ENCODE data around the gene FZD2. TPM values are rescaled to one million over a fixed set of nuclear protein-coding genes. Genes with fewer than 3 reads are reported as not detected.
A peak's percentile ranks its signal among the peaks of the same experiment; 100 is the strongest.

FZD2 gene
- total and polyA plus RNA-seq, 3 experiments from 2014 or later: 0.11 TPM; not detected in 2

DNA sequence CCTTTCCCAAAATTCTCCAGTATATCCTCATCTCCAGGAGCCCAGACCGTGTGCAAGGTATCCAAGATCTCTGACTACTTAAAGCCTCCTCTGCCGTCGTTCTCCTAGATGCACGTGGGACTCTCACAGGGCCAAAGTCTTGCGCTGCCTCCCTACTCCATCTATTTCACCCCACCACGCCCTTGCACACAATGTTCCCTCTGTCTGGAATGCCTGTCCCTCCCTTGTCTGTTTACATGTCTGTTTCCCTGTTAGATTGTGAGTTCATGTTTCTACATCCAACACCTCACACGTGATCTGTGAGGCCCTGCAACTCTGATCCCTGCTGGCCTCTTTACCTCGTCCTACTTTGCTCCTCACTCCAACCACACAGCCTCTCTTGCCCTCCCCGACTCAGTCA lies 4.9 kb upstream of the FZD2 start:
- Mint-ChIP-seq H3K4me1 (peaks cover 12 to 17% (median 17%) of the 10 kb centered on the region in 3 donors), H3K36me3 (peaks cover 0 to 5% (median 0%) of the 10 kb centered on the region in 3 donors), H3K4me3 (peak overlapping the region in 2 of 7 donors; percentile 19 to 28), H3K27me3 (peaks cover 34 to 57% of the 10 kb centered on the region in 2 donors), H3K9me3 (no peaks in the 10 kb centered on the region), H3K27ac (no peak overlapping the region)
- Histone ChIP-seq H3K9me3 (ENCODE audit: low read length) (no peaks in the 10 kb centered on the region), H3K4me1 (ENCODE audit: insufficient read depth, low read length) (peaks cover 7% of the 10 kb centered on the region), H3K27ac (ENCODE audit: low read depth, low read length) (no peak overlapping the region), H3K4me3 (ENCODE audit: low read length) (no peak overlapping the region), H3K36me3 (ENCODE audit: insufficient read depth, low read length) (no peaks in the 10 kb centered on the region), H3K27me3 (ENCODE audit: insufficient read depth, low read length, poor library complexity, severe bottlenecking) (peaks cover 5% of the 10 kb centered on the region)
- no peak for DNase-seq
- CTCF ChIA-PET: no interaction called here
- POLR2A ChIA-PET: no interaction called here

DNA sequence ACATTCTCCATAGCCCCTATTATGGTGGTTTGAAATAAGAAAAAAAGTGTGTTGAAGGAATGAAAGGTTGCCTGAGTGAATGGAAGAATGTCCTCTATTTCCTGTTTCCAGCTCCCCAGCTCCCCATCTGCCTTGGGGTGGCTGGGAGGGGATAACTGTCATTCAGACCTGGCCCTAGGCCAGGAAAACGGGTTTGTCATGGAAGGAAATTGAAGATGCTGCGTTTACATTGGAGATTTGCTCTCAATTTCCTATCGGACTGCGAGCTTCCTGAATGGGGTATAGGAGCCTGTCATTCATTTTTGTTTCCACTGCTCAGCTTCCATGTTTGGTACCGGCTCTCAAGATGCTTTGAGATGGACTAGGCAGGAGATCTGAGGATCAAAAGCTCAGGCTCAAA lies 2.2 kb upstream of the FZD2 start:
- H3K36me3 ChIP-seq (ENCODE audit: insufficient read depth, low read length): no peaks in the 10 kb centered on the region
- Mint-ChIP-seq H3K36me3 (peaks cover 0 to 7% (median 0%) of the 10 kb centered on the region in 3 donors), H3K27ac (no peak overlapping the region), H3K4me1 (peaks cover 17 to 31% (median 26%) of the 10 kb centered on the region in 3 donors), H3K4me3 (peak overlapping the region in 4 of 7 donors; percentile 23 to 94 (median 68)), H3K9me3 (no peaks in the 10 kb centered on the region), H3K27me3 (peaks cover 43 to 64% of the 10 kb centered on the region in 2 donors)
- no peak overlapping the region for H3K4me3 ChIP-seq (ENCODE audit: low read length)
- H3K4me1 ChIP-seq (ENCODE audit: insufficient read depth, low read length): peaks cover 7% of the 10 kb centered on the region
- H3K27ac ChIP-seq (ENCODE audit: low read depth, low read length): no peak overlapping the region
- no peak for DNase-seq
- H3K9me3 ChIP-seq (ENCODE audit: low read length): no peaks in the 10 kb centered on the region
- ChIA-PET POLR2A (no interaction called here), CTCF (interaction anchor here (2.0 kb wide), 1 partner anchor 21 kb away, joined by 6 read pairs; no protein-coding TSS in a partner anchor)
- H3K27me3 ChIP-seq (ENCODE audit: insufficient read depth, low read length, poor library complexity, severe bottlenecking): peaks cover 16% of the 10 kb centered on the region

DNA sequence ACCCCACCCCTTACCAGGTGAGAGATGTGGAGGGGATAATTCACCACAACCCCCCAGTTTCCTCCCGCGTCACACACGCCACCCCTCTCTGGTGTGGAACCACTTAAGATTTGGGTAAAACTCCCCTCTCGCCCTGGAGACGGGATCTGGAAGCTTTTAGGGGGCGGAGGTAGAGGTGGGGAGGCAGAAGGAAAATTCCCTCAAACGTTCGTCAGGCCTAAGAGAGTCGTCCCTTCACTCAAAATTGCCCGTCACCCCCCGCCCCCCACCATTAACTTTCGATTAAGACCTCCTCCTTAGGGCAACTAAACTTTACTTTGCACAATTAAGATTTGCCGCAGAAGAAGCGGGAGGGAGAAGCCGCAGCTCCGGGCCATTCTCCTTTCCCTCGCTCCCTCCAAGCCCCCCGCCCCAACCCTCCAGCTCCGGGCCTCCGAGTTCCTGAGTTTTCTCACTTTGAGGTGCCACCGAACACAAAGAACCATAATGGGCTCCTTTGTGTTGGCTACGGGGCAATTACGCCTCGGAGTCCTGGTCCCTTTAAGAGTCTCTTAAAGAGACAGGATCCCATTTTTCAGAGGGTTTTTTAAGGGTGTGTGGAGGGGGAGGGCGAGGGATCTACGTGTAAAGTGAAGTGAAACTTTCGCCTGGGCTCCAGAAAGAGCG lies 985 bp upstream of the FZD2 start:
- peak overlapping the region; percentile 71 for H3K4me3 ChIP-seq (ENCODE audit: low read length)
- DNase-seq: peak in 2 of 5 donors; percentile 10 to 23
- peak overlapping the region; percentile 79 to 95 (median 90) for H3K4me3 Mint-ChIP-seq
- H3K4me1 ChIP-seq (ENCODE audit: insufficient read depth, low read length): peaks cover 7% of the 10 kb centered on the region
- POLR2A ChIA-PET: interaction anchor here (0.6 kb wide), 1 partner anchor 605 kb away, joined by 3 read pairs; no protein-coding TSS in a partner anchor
- peak overlapping the region; percentile 52 for H3K27ac ChIP-seq (ENCODE audit: low read depth, low read length)
- no peaks in the 10 kb centered on the region for H3K36me3 ChIP-seq (ENCODE audit: insufficient read depth, low read length)
- H3K36me3 Mint-ChIP-seq: peaks cover 0 to 7% (median 0%) of the 10 kb centered on the region in 3 donors
- H3K27me3 Mint-ChIP-seq: peaks cover 50 to 68% of the 10 kb centered on the region in 2 donors
- H3K9me3 ChIP-seq (ENCODE audit: low read length): no peaks in the 10 kb centered on the region
- peaks cover 17 to 31% (median 26%) of the 10 kb centered on the region in 3 donors for H3K4me1 Mint-ChIP-seq
- peaks cover 17% of the 10 kb centered on the region for H3K27me3 ChIP-seq (ENCODE audit: insufficient read depth, low read length, poor library complexity, severe bottlenecking)
- no peaks in the 10 kb centered on the region for H3K9me3 Mint-ChIP-seq
- CTCF ChIA-PET: interaction anchor here (0.7 to 1.7 kb wide), 2 partner anchors 23 to 72 kb away, joined by 3 to 5 read pairs; no protein-coding TSS in a partner anchor
- peak overlapping the region in 6 of 8 donors; percentile 9 to 96 (median 75) for H3K27ac Mint-ChIP-seq

DNA sequence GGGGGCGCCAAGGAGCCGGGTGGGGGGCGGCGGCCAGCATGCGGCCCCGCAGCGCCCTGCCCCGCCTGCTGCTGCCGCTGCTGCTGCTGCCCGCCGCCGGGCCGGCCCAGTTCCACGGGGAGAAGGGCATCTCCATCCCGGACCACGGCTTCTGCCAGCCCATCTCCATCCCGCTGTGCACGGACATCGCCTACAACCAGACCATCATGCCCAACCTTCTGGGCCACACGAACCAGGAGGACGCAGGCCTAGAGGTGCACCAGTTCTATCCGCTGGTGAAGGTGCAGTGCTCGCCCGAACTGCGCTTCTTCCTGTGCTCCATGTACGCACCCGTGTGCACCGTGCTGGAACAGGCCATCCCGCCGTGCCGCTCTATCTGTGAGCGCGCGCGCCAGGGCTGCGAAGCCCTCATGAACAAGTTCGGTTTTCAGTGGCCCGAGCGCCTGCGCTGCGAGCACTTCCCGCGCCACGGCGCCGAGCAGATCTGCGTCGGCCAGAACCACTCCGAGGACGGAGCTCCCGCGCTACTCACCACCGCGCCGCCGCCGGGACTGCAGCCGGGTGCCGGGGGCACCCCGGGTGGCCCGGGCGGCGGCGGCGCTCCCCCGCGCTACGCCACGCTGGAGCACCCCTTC lies 484 bp downstream of the FZD2 start:
- ChIA-PET CTCF (interaction anchor here (0.6 to 1.7 kb wide), 2 partner anchors 24 to 60 kb away, joined by 3 to 5 read pairs; no protein-coding TSS in a partner anchor), POLR2A (no interaction called here)
- peaks cover 0 to 7% (median 0%) of the 10 kb centered on the region in 3 donors for H3K36me3 Mint-ChIP-seq
- Histone ChIP-seq H3K27ac (ENCODE audit: low read depth, low read length) (no peak overlapping the region), H3K36me3 (ENCODE audit: insufficient read depth, low read length) (no peaks in the 10 kb centered on the region), H3K4me3 (ENCODE audit: low read length) (peak overlapping the region; percentile 41), H3K9me3 (ENCODE audit: low read length) (no peaks in the 10 kb centered on the region), H3K27me3 (ENCODE audit: insufficient read depth, low read length, poor library complexity, severe bottlenecking) (peaks cover 17% of the 10 kb centered on the region), H3K4me1 (ENCODE audit: insufficient read depth, low read length) (peaks cover 7% of the 10 kb centered on the region)
- peaks cover 17 to 31% (median 26%) of the 10 kb centered on the region in 3 donors for H3K4me1 Mint-ChIP-seq
- peak overlapping the region; percentile 89 to 94 (median 92) for H3K4me3 Mint-ChIP-seq
- H3K27ac Mint-ChIP-seq: peak overlapping the region in 5 of 8 donors; percentile 37 to 78 (median 70)
- H3K9me3 Mint-ChIP-seq: no peaks in the 10 kb centered on the region
- DNase-seq: peak in 3 of 5 donors; percentile 21 to 51 (median 30)
- H3K27me3 Mint-ChIP-seq: peaks cover 50 to 71% of the 10 kb centered on the region in 2 donors

DNA sequence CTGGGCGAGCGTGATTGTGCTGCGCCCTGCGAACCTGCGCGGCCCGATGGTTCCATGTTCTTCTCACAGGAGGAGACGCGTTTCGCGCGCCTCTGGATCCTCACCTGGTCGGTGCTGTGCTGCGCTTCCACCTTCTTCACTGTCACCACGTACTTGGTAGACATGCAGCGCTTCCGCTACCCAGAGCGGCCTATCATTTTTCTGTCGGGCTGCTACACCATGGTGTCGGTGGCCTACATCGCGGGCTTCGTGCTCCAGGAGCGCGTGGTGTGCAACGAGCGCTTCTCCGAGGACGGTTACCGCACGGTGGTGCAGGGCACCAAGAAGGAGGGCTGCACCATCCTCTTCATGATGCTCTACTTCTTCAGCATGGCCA lies 1.0 kb downstream of the FZD2 start:
- ChIA-PET CTCF (no interaction called here), POLR2A (no interaction called here)
- Mint-ChIP-seq H3K27ac (no peak overlapping the region), H3K36me3 (peaks cover 0 to 7% (median 0%) of the 10 kb centered on the region in 3 donors), H3K9me3 (no peaks in the 10 kb centered on the region), H3K4me1 (peaks cover 17 to 31% (median 26%) of the 10 kb centered on the region in 3 donors), H3K27me3 (peaks cover 53 to 72% of the 10 kb centered on the region in 2 donors), H3K4me3 (peak overlapping the region; percentile 81 to 94 (median 91))
- H3K4me3 ChIP-seq (ENCODE audit: low read length): no peak overlapping the region
- H3K9me3 ChIP-seq (ENCODE audit: low read length): no peaks in the 10 kb centered on the region
- H3K27ac ChIP-seq (ENCODE audit: low read depth, low read length): no peak overlapping the region
- H3K36me3 ChIP-seq (ENCODE audit: insufficient read depth, low read length): no peaks in the 10 kb centered on the region
- peaks cover 17% of the 10 kb centered on the region for H3K27me3 ChIP-seq (ENCODE audit: insufficient read depth, low read length, poor library complexity, severe bottlenecking)
- no peak for DNase-seq
- H3K4me1 ChIP-seq (ENCODE audit: insufficient read depth, low read length): peaks cover 7% of the 10 kb centered on the region

DNA sequence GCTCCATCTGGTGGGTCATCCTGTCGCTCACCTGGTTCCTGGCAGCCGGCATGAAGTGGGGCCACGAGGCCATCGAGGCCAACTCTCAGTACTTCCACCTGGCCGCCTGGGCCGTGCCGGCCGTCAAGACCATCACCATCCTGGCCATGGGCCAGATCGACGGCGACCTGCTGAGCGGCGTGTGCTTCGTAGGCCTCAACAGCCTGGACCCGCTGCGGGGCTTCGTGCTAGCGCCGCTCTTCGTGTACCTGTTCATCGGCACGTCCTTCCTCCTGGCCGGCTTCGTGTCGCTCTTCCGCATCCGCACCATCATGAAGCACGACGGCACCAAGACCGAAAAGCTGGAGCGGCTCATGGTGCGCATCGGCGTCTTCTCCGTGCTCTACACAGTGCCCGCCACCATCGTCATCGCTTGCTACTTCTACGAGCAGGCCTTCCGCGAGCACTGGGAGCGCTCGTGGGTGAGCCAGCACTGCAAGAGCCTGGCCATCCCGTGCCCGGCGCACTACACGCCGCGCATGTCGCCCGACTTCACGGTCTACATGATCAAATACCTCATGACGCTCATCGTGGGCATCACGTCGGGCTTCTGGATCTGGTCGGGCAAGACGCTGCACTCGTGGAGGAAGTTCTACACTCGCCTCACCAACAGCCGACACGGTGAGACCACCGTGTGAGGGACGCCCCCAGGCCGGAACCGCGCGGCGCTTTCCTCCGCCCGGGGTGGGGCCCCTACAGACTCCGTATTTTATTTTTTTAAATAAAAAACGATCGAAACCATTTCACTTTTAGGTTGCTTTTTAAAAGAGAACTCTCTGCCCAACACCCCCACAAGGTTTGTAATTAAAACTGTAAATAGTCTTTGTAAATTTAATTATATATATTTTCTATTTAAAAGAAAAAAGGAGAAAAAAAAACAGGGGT lies 1.7 kb downstream of the FZD2 start:
- Histone ChIP-seq H3K36me3 (ENCODE audit: insufficient read depth, low read length) (no peaks in the 10 kb centered on the region), H3K9me3 (ENCODE audit: low read length) (no peaks in the 10 kb centered on the region), H3K4me3 (ENCODE audit: low read length) (no peak overlapping the region), H3K27me3 (ENCODE audit: insufficient read depth, low read length, poor library complexity, severe bottlenecking) (peaks cover 17% of the 10 kb centered on the region), H3K27ac (ENCODE audit: low read depth, low read length) (no peak overlapping the region), H3K4me1 (ENCODE audit: insufficient read depth, low read length) (peaks cover 7% of the 10 kb centered on the region)
- H3K27me3 Mint-ChIP-seq: peaks cover 53 to 76% of the 10 kb centered on the region in 2 donors
- DNase-seq: no peak
- H3K27ac Mint-ChIP-seq: peak overlapping the region in 1 of 8 donors; percentile 15
- H3K4me1 Mint-ChIP-seq: peaks cover 17 to 31% (median 26%) of the 10 kb centered on the region in 3 donors
- peak overlapping the region; percentile 81 to 94 (median 84) for H3K4me3 Mint-ChIP-seq
- ChIA-PET CTCF (no interaction called here), POLR2A (no interaction called here)
- peaks cover 0 to 7% (median 0%) of the 10 kb centered on the region in 3 donors for H3K36me3 Mint-ChIP-seq
- no peaks in the 10 kb centered on the region for H3K9me3 Mint-ChIP-seq

DNA sequence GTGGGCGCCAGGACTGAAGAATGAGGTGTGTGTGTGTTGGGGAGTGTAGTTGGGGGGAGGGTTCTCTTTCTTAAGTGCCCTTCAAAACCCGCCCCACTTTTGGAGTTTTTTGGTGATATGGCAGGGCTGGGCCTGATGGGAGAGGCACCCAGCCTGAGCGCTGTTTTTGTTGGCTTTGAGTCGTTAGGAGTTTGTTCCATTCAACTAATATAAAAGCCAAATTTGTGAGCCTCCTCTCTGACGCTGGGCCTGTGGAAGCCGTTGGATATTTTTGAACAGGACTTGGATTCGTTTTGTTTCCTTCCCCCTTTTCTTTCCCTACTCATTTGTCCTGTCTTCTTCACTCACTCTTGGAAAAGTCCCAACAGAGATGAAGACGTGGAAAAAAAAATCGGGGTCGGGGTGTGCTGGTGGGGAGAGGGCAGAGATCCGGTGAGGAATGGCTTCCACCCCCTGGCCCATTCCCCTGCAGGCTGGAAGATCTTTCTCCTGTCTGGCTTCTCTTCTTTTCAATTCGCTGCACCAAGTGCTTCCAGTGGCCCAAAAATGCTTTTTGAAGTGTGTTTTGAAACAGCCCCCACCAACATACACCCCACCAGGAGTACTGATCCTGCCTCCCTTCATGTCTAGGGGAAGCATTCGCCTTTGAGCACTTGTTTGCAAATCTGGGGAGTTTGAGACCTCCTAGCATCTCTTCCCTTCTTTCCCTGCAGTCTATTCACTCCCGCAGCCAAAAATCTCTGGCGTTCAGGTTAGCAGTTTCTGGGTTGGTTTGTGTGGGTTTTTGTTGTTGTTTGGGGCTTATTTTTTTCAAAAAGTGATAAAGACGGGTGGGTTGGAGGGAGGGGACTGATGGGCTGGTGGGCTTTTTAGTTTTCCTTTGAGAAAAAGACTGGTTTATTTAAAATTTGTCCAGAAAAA lies 2.6 kb downstream of the FZD2 start:
- Histone ChIP-seq H3K4me1 (ENCODE audit: insufficient read depth, low read length) (peaks cover 7% of the 10 kb centered on the region), H3K27me3 (ENCODE audit: insufficient read depth, low read length, poor library complexity, severe bottlenecking) (peaks cover 17% of the 10 kb centered on the region), H3K36me3 (ENCODE audit: insufficient read depth, low read length) (no peaks in the 10 kb centered on the region), H3K27ac (ENCODE audit: low read depth, low read length) (no peak overlapping the region), H3K4me3 (ENCODE audit: low read length) (no peak overlapping the region), H3K9me3 (ENCODE audit: low read length) (no peaks in the 10 kb centered on the region)
- ChIA-PET POLR2A (no interaction called here), CTCF (no interaction called here)
- Mint-ChIP-seq H3K4me1 (peaks cover 17 to 31% (median 26%) of the 10 kb centered on the region in 3 donors), H3K9me3 (no peaks in the 10 kb centered on the region), H3K36me3 (peaks cover 0 to 7% (median 5%) of the 10 kb centered on the region in 3 donors), H3K4me3 (peak overlapping the region in 3 of 7 donors; percentile 4 to 63 (median 9)), H3K27me3 (peaks cover 53 to 81% of the 10 kb centered on the region in 2 donors), H3K27ac (peak overlapping the region in 1 of 8 donors; percentile 80)
- no peak for DNase-seq

All from CD8-positive, alpha-beta memory T cell (primary cell).